KMS-11 (cell line): ENCODE results near the gene ADSL.

Experiments used
- H2AFZ ChIP-seq: fragments of 200-600 bp; sonication (generic); 2 replicates; pipeline ENCODE4 v1.6.1; 2016; ENCODE audit warnings: antibody characterized with exemption, mixed run types, low read depth
- H3K27ac ChIP-seq: fragments of 200-600 bp; sonication (generic); 2 replicates; pipeline ENCODE4 v1.6.1; 2016; ENCODE audit warnings: mild to moderate bottlenecking, mixed run types
- H3K27me3 ChIP-seq: fragments of 200-600 bp; sonication (generic); 2 replicates; pipeline ENCODE4 v1.6.1; 2017; ENCODE audit warnings: mild to moderate bottlenecking, low read depth, mixed run types, moderate library complexity; ENCODE audit not compliant: insufficient read depth
- H3K36me3 ChIP-seq: fragments of 200-600 bp; sonication (generic); 2 replicates; pipeline ENCODE4 v1.6.1; 2017; ENCODE audit warnings: mild to moderate bottlenecking, mixed run types; ENCODE audit not compliant: insufficient read depth
- H3K4me1 ChIP-seq: fragments of 200-600 bp; sonication (generic); 2 replicates; pipeline ENCODE4 v1.6.1; 2016; ENCODE audit warnings: mild to moderate bottlenecking, low read depth, mixed run types; ENCODE audit not compliant: poor library complexity, severe bottlenecking
- H3K4me2 ChIP-seq: fragments of 200-600 bp; sonication (generic); 2 replicates; pipeline ENCODE4 v1.7.0; 2016; ENCODE audit warnings: mild to moderate bottlenecking, mixed run types
- H3K4me3 ChIP-seq: fragments of 200-600 bp; sonication (generic); IDR thresholded peaks from 2 replicates; pipeline ENCODE4 v1.6.1; 2017; ENCODE audit warnings: low read depth, low read length, mixed read lengths; ENCODE audit not compliant: insufficient read depth
- H3K79me2 ChIP-seq: fragments of 200-600 bp; sonication (generic); 2 replicates; pipeline ENCODE4 v1.6.1; 2016; ENCODE audit warnings: low read depth, mixed run types; ENCODE audit not compliant: insufficient read depth
- H3K9ac ChIP-seq: fragments of 200-600 bp; sonication (generic); 2 replicates; pipeline ENCODE4 v1.6.1; 2016; ENCODE audit warnings: mild to moderate bottlenecking, mixed run types
- H4K20me1 ChIP-seq: fragments of 200-600 bp; sonication (generic); 2 replicates; pipeline ENCODE4 v1.6.1; 2016; ENCODE audit warnings: mild to moderate bottlenecking, mixed run types; ENCODE audit not compliant: insufficient read depth
- CTCF ChIP-seq: fragments of 200-600 bp; sonication (generic); conservative IDR thresholded peaks from 2 replicates; pipeline ENCODE4 v1.6.1; 2017; ENCODE audit warnings: low read depth, mild to moderate bottlenecking, antibody characterized with exemption, low read length, moderate library complexity, mixed read lengths

Gene ADSL

DNA sequence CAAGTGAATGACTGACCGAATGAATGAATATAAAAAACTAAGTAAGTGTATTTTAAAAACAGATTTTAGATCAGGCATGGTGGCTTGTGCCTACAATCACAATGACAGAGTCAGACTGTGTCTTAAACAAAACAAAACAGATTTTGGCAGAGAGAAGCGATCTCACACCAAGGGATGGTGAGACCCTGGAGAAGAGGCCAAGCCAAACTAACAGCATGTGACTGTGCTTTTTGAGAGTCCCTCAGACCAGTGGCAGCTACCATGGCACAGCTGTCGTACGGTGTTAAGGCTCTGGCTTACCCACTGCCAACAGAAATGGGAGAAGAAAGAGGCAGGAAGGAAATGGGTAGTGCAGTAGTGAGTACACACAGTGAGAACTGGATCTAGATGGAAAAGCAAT, 84.7 kb downstream of the ADSL start:
- Histone ChIP-seq H3K27ac (no peak overlapping the region), H3K79me2 (no peaks in the 10 kb centered on the region), H3K27me3 (no peaks in the 10 kb centered on the region), H2AFZ (no peak overlapping the region), H4K20me1 (no peaks in the 10 kb centered on the region; the same call in 1 of the 2 replicates), H3K4me1 (peaks cover 26% of the 10 kb centered on the region), H3K9ac (no peak overlapping the region), H3K36me3 (no peaks in the 10 kb centered on the region), H3K4me3 (no peak overlapping the region), H3K4me2 (no peak overlapping the region)
- TF ChIP-seq CTCF = no peak

DNA sequence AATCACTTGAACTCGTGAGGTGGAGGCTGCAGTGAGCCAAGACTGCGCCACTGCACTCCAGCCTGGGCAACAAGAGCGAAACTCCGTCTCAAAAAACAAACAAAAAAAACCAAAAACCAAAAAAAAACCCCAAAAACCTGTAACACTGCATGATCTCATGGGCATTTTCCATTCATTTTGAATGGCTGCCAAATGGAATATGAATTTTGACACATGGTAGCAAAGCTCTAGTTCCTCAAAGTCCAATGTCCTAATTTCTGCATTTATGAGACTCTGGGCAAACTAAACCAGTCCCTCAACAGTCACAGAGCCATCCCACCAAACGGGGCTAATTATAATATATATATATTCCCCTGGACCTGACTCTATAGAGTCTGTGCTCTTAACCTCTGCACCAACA, 85.9 kb downstream of the ADSL start:
- H4K20me1 ChIP-seq = no peaks in the 10 kb centered on the region; the same call in 1 of the 2 replicates
- H3K4me1 ChIP-seq = peaks cover 38% of the 10 kb centered on the region
- H3K9ac ChIP-seq = no peak overlapping the region
- TF ChIP-seq CTCF = no peak
- no peak overlapping the region for H3K4me2 ChIP-seq
- H3K36me3 ChIP-seq = no peaks in the 10 kb centered on the region
- H3K27ac ChIP-seq = no peak overlapping the region
- no peaks in the 10 kb centered on the region for H3K27me3 ChIP-seq
- H3K79me2 ChIP-seq = no peaks in the 10 kb centered on the region
- H2AFZ ChIP-seq = no peak overlapping the region
- H3K4me3 ChIP-seq = no peak overlapping the region

GRCh38 chr22:40432625-40433024, 86.3 kb downstream of the ADSL start:
- H3K79me2 ChIP-seq = no peaks in the 10 kb centered on the region
- no peak overlapping the region for H3K4me2 ChIP-seq
- no peaks in the 10 kb centered on the region for H3K36me3 ChIP-seq
- no peak overlapping the region for H2AFZ ChIP-seq
- no peaks in the 10 kb centered on the region for H3K27me3 ChIP-seq
- H3K4me3 ChIP-seq = no peak overlapping the region
- H4K20me1 ChIP-seq = no peaks in the 10 kb centered on the region; the same call in 1 of the 2 replicates
- no peak overlapping the region for H3K27ac ChIP-seq
- TF ChIP-seq CTCF = no peak
- peaks cover 43% of the 10 kb centered on the region for H3K4me1 ChIP-seq
- H3K9ac ChIP-seq = no peak overlapping the region

DNA sequence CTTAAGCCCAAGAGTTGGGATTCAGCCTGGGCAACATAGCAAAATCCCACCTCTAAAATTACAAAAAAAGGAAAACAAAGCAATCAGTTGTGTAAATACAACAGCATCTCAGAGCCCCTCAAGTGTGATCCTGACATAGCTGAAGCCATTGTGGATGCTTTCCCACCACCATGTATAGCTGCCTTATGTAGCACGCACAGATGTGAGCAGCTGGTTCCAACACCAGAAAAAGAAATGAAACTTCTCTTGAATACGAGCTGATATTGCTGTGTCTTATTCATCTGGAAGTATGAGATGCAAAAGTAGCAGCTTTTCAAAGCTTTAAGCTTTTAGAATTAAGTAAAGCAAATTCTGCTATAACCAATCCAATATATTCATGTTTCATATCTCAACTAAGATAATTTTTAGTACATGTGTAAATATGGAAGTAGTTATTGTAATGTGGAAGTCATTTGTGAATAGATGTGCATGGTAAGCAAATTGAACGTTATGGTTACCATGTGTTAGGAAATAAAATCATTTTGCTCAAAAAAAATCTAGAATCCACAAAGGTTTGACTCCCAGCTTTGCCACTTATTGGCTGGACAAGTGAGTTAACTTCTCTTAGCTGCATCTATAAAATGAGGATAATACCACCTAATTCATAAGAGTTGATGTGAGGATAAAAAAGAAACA, 87.3 kb downstream of the ADSL start:
- H3K79me2 ChIP-seq = no peaks in the 10 kb centered on the region
- H3K4me2 ChIP-seq = no peak overlapping the region
- no peak overlapping the region for H3K9ac ChIP-seq
- H4K20me1 ChIP-seq = no peaks in the 10 kb centered on the region; the same call in 1 of the 2 replicates
- H3K27ac ChIP-seq = no peak overlapping the region
- no peak overlapping the region for H2AFZ ChIP-seq
- TF ChIP-seq CTCF = no peak
- H3K27me3 ChIP-seq = no peaks in the 10 kb centered on the region
- H3K36me3 ChIP-seq = no peaks in the 10 kb centered on the region
- peaks cover 52% of the 10 kb centered on the region for H3K4me1 ChIP-seq
- no peak overlapping the region for H3K4me3 ChIP-seq
